Hepatocyte (in vitro differentiated cells): ENCODE measurements around the gene C1orf50.

Experiments used
- EZH2phosphoT487 ChIP-seq: fragments of 200-600 bp; sonication (generic); IDR thresholded peaks from one replicate; pipeline ENCODE4 v1.6.1; 2018; ENCODE audit warnings: antibody characterized with exemption, mild to moderate bottlenecking, low read depth, moderate library complexity; ENCODE audit not compliant: unreplicated experiment, severe bottlenecking
- TF ChIP-seq, protein P1 (sequence below): fragments of 200-600 bp; sonication (generic); IDR thresholded peaks from 2 replicates; pipeline ENCODE4 v1.5.1; 2016; ENCODE audit warnings: antibody characterized with exemption, mild to moderate bottlenecking; ENCODE audit not compliant: poor library complexity

DNA sequence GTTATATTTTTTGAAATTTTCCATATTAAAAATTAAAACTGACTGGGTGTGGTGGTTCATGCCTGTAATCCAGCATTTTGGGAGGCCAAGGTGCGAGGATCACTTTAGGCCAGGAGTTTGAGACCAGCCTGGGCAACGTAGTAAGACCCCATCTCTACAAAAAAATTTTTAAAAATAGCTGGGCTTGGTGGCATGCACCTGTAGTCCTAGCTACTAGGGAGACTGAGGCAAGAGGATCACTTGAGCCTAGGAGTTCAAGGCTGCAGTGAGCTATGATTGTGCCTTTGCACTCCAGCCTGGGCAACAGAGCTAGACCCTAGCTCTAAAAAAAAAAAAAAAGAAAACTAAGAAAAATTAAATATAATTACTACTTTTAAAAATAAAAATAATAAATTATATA, 54.6 kb downstream of the C1orf50 start:
- TF ChIP-seq, protein P1, sequence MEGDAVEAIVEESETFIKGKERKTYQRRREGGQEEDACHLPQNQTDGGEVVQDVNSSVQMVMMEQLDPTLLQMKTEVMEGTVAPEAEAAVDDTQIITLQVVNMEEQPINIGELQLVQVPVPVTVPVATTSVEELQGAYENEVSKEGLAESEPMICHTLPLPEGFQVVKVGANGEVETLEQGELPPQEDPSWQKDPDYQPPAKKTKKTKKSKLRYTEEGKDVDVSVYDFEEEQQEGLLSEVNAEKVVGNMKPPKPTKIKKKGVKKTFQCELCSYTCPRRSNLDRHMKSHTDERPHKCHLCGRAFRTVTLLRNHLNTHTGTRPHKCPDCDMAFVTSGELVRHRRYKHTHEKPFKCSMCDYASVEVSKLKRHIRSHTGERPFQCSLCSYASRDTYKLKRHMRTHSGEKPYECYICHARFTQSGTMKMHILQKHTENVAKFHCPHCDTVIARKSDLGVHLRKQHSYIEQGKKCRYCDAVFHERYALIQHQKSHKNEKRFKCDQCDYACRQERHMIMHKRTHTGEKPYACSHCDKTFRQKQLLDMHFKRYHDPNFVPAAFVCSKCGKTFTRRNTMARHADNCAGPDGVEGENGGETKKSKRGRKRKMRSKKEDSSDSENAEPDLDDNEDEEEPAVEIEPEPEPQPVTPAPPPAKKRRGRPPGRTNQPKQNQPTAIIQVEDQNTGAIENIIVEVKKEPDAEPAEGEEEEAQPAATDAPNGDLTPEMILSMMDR = no peak
- TF ChIP-seq EZH2phosphoT487 = no peak
